Measurements from ENCODE around the gene NUPR1.
"Not testable (repeated sequence)": the region's sequence is repeated elsewhere in the genome, so short reads cannot be mapped to it uniquely, and the experiment has no call there.

GRCh38 chr16:28545964-28546363 lies 7.2 kb upstream of the NUPR1 start:
- TF ChIP-seq EZH2 (IDR thresholded peaks at IDR 0.05; ENCODE audit: borderline replicate concordance, low read depth, low read length, poor library complexity, severe bottlenecking); CTCF (conservative IDR thresholded peaks at IDR 0.05; ENCODE audit: low read depth, low read length): not testable (repeated sequence)
